ENCODE measurements around the gene CTU2. TPM values are rescaled to one million over a fixed set of nuclear protein-coding genes. Genes with fewer than 3 reads are reported as not detected.

The CTU2 gene
- total RNA-seq, 1 experiment from 2014 or later: 24.8 TPM

DNA sequence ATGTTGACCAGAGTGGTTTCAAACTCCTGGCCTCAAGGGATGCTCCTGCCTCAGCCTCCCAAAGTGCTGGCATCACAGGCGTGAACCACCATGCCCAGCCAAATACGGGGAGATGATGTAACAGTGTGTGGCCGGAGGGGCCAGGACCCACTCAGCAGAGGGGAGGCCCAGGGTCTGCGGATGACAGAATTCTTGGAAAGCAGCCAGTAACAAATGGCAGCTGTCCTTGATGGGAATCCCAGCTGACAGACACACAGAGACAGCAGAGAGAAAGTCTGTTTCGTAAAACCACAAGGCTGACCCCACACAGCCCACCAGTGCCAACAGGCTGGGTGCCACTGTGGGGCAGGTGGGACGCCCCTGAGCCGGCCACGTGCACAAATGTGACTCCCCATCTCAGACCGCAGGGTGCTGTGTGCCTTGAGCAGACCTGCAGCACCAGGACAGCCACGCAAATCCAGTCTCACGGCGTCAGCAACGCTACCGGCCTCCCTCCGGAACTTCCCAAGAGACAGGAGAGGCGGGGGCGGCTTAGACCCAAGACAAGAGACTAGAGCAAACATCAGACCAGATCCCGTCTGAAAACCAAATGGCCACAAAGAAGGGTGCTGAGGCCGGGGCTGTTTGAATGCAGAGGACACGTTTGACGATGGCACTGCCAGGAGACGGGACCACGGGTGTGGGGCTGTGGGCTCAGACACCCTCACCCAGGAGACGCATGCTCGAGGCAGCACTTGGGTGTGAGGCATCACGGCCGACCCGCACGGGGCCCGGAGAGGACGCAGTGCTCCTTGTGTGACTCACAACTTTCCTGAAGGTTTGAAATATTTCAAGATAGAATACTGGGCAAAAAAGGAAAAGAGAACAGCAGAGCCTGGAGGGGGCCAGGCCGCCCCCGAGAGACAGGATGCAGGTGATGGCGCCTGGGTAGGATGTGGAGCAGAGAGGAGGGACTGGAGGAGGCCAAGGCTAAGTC lies 24.6 kb downstream of the CTU2 start:
- ChIA-PET CTCF (no interaction called here), POLR2A (no interaction called here)
- Histone ChIP-seq H3K27ac (ENCODE audit: low read length) (no peak overlapping the region), H3K36me3 (ENCODE audit: control insufficient read depth, insufficient read depth, low read length) (no peaks in the 10 kb centered on the region; the same call in 1 of the 2 replicates), H3K4me1 (ENCODE audit: control insufficient read depth, insufficient read depth, low read length) (no peaks in the 10 kb centered on the region; the same call in 1 of the 2 replicates), H3K4me3 (ENCODE audit: low read depth in 2 of 2, low read length in 2 of 2) (no peak overlapping the region), H3K9me3 (ENCODE audit: control insufficient read depth, insufficient read depth, low read depth, low read length) (no peaks in the 10 kb centered on the region), H3K27me3 (ENCODE audit: control insufficient read depth, insufficient read depth, low read length) (no peaks in the 10 kb centered on the region)
- in situ Hi-C loops (cut with HindIII; ENCODE audit: low pct_unique_long_range_greater_than_20kb, low sequenced_read_pairs) (no loop called here), intact Hi-C loops (cut with micrococcal nuclease; ENCODE audit: unreplicated experiment) (loop anchor here (10.0 kb wide), 1 partner anchor 54 kb away; the partner anchor contains the start of gene PIEZO1)
- TF ChIP-seq TCF7L2 (IDR thresholded peaks at IDR 0.05; ENCODE audit: low read depth, low read length) (no peak), SIN3A (IDR thresholded peaks at IDR 0.05; ENCODE audit: borderline replicate concordance, insufficient read depth, low read depth, low read length) (no peak), POLR2AphosphoS5 (IDR thresholded peaks at IDR 0.05; ENCODE audit: low read depth, low read length) (no peak)
- TF ChIP-seq, protein P1, sequence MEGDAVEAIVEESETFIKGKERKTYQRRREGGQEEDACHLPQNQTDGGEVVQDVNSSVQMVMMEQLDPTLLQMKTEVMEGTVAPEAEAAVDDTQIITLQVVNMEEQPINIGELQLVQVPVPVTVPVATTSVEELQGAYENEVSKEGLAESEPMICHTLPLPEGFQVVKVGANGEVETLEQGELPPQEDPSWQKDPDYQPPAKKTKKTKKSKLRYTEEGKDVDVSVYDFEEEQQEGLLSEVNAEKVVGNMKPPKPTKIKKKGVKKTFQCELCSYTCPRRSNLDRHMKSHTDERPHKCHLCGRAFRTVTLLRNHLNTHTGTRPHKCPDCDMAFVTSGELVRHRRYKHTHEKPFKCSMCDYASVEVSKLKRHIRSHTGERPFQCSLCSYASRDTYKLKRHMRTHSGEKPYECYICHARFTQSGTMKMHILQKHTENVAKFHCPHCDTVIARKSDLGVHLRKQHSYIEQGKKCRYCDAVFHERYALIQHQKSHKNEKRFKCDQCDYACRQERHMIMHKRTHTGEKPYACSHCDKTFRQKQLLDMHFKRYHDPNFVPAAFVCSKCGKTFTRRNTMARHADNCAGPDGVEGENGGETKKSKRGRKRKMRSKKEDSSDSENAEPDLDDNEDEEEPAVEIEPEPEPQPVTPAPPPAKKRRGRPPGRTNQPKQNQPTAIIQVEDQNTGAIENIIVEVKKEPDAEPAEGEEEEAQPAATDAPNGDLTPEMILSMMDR (IDR thresholded peaks at IDR 0.05): no peak
- DNase-seq (ENCODE audit: low read depth, low spot score): no peak
- no peak for ATAC-seq
- BruUV-seq (replicated peaks): no TSS peak

DNA sequence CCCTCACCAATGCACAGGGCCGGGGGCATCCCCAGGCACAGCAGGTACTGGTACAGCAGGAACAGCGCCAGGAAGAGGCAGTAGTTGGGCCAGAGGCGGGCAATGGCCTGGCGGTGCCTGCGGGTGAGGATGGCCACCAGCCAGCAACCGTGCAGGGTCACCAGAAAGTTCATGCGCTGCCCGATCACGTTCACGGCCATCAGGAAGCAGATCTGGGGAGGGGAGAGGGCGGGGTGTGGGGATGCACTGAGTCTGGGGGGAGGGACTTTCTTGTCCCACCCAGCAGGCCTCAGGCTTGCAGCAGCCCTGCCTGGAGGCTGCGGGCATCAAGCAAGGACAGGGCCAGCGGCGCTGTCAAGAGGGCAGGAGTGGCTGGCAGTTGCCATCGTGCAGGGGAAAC lies 25.4 kb downstream of the CTU2 start:
- ChIA-PET POLR2A (no interaction called here), CTCF (no interaction called here)
- ATAC-seq (peak; percentile 73), DNase-seq (ENCODE audit: low read depth, low spot score) (no peak)
- in situ Hi-C loops (cut with HindIII; ENCODE audit: low pct_unique_long_range_greater_than_20kb, low sequenced_read_pairs) (no loop called here), intact Hi-C loops (cut with micrococcal nuclease; ENCODE audit: unreplicated experiment) (loop anchor here (10.0 kb wide), 1 partner anchor 53 kb away; the partner anchor contains the start of gene PIEZO1)
- no peak overlapping the region for H3K27ac ChIP-seq (ENCODE audit: low read length)
- no peaks in the 10 kb centered on the region; the same call in 1 of the 2 replicates for H3K4me1 ChIP-seq (ENCODE audit: control insufficient read depth, insufficient read depth, low read length)
- H3K4me3 ChIP-seq (ENCODE audit: low read depth in 2 of 2, low read length in 2 of 2): no peak overlapping the region
- H3K36me3 ChIP-seq (ENCODE audit: control insufficient read depth, insufficient read depth, low read length): no peaks in the 10 kb centered on the region; the same call in 1 of the 2 replicates
- TF ChIP-seq POLR2AphosphoS5 (IDR thresholded peaks at IDR 0.05; ENCODE audit: low read depth, low read length): no peak
- TF ChIP-seq SIN3A (IDR thresholded peaks at IDR 0.05; ENCODE audit: borderline replicate concordance, insufficient read depth, low read depth, low read length): no peak
- TF ChIP-seq, protein P2, sequence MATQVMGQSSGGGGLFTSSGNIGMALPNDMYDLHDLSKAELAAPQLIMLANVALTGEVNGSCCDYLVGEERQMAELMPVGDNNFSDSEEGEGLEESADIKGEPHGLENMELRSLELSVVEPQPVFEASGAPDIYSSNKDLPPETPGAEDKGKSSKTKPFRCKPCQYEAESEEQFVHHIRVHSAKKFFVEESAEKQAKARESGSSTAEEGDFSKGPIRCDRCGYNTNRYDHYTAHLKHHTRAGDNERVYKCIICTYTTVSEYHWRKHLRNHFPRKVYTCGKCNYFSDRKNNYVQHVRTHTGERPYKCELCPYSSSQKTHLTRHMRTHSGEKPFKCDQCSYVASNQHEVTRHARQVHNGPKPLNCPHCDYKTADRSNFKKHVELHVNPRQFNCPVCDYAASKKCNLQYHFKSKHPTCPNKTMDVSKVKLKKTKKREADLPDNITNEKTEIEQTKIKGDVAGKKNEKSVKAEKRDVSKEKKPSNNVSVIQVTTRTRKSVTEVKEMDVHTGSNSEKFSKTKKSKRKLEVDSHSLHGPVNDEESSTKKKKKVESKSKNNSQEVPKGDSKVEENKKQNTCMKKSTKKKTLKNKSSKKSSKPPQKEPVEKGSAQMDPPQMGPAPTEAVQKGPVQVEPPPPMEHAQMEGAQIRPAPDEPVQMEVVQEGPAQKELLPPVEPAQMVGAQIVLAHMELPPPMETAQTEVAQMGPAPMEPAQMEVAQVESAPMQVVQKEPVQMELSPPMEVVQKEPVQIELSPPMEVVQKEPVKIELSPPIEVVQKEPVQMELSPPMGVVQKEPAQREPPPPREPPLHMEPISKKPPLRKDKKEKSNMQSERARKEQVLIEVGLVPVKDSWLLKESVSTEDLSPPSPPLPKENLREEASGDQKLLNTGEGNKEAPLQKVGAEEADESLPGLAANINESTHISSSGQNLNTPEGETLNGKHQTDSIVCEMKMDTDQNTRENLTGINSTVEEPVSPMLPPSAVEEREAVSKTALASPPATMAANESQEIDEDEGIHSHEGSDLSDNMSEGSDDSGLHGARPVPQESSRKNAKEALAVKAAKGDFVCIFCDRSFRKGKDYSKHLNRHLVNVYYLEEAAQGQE (IDR thresholded peaks at IDR 0.05; ENCODE audit: insufficient read depth in 1 of 2, low read depth in 2 of 2, low read length in 1 of 2): no peak
- no peak for TF ChIP-seq TCF7L2 (IDR thresholded peaks at IDR 0.05; ENCODE audit: low read depth, low read length)
- TF ChIP-seq, protein P1 (IDR thresholded peaks at IDR 0.05): no peak
- no TSS peak for BruUV-seq (replicated peaks)
- no peaks in the 10 kb centered on the region for H3K27me3 ChIP-seq (ENCODE audit: control insufficient read depth, insufficient read depth, low read length)
- H3K9me3 ChIP-seq (ENCODE audit: control insufficient read depth, insufficient read depth, low read depth, low read length): no peaks in the 10 kb centered on the region
